Measurements from ENCODE around the gene PLEKHO2.

GRCh38 chr15:64833690-64834089, 8.0 kb upstream of the PLEKHO2 start:
- TF ChIP-seq CTCF (IDR thresholded peaks at IDR 0.05), result no peak
- TF ChIP-seq POLR2AphosphoS5 (IDR thresholded peaks at IDR 0.05), result no peak
- no peak for TF ChIP-seq EP300 (IDR thresholded peaks at IDR 0.05)
